ENCODE measurements around the gene EHMT1. TPM values are rescaled to one million over a fixed set of nuclear protein-coding genes. Genes with fewer than 3 reads are reported as not detected.

Gene EHMT1
- total and polyA plus RNA-seq, 2 of the 13 experiments (the other 11 are each of a cell fraction or from before 2014, with no cell fraction given): 23.0 to 27.1 TPM

- TF ChIP-seq ZNF280D (CRISPR knock-in tag; IDR thresholded peaks at IDR 0.05): no peak
- TF ChIP-seq ZNF616 (CRISPR knock-in tag; IDR thresholded peaks at IDR 0.05; ENCODE audit: low read depth): no peak
Measured at GRCh38 chr9:137691646-137692351, 73.0 kb downstream of the EHMT1 start (continued).

DNA sequence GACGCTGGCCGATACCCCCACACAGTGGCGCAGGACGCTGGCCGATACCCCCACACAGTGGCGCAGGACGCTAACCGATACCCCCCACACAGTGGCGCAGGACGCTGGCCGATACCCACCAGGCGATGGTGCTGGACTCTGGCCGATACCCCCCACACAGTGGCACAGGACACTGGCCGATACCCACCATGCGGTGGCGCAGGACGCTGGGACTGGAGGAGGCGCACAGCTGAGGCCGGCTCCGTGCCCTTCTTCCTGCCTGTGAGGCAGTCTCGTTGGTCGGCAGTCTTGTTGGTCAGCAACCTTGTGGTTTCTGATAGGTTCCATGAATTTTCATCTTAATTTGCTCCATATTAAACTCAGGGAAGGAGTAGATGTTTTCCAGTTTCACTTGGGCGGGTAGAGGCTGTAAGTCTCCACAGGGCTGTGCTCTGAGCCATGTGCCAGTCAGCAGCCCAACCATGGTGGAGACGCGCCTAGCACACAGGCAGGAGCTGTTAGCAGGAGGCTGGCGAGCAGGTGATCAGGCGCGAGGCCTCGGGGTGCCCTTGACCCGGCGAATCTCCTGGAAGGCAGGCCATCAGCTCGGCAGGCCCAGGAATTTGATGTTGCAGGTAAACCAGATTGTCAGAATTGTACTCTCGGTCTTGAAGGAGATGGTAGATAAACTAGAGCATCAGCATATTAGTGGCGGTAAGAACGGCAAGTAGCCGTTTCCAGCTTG lies 75.6 kb downstream of the EHMT1 start:
- Histone ChIP-seq H3K79me2 (ENCODE audit: insufficient read depth, low read length) (peaks cover 75% of the 10 kb centered on the region), H3K4me2 (ENCODE audit: low read depth, low read length) (no peak overlapping the region), H3K27me3 (ENCODE audit: control insufficient read depth in 1 of 2, insufficient read depth in 2 of 2, low read length in 2 of 2) (no peaks in the 10 kb centered on the region), H4K20me1 (ENCODE audit: insufficient read depth, low read length) (peaks cover 18% of the 10 kb centered on the region), H3K4me3 (replicated peaks in 1 of 3; ENCODE audit: insufficient read depth in 1 of 3, low read depth in 2 of 3, low read length in 3 of 3) (no peak overlapping the region), H2AFZ (ENCODE audit: low read length) (no peak overlapping the region), H3K9me3 (ENCODE audit: low read length) (no peaks in the 10 kb centered on the region), H3K27ac (ENCODE audit: extremely low read length, insufficient read depth, low read length) (no peak overlapping the region), H3K36me3 (replicated peaks in 1 of 2; ENCODE audit: control insufficient read depth in 1 of 2, insufficient read depth in 2 of 2, low read length in 2 of 2) (no peaks in the 10 kb centered on the region), H3K4me1 (ENCODE audit: insufficient read depth, low read length) (peaks cover 67% of the 10 kb centered on the region), H3K9ac (ENCODE audit: insufficient read depth, low read depth, low read length) (no peak overlapping the region)
- no TSS peak for BruUV-seq (replicated peaks)
- TF ChIP-seq GATAD2A (CRISPR knock-in tag; IDR thresholded peaks at IDR 0.05): no peak
- TF ChIP-seq ZNF83 (CRISPR knock-in tag; IDR thresholded peaks at IDR 0.05; ENCODE audit: borderline replicate concordance): no peak
- TF ChIP-seq, protein P1, sequence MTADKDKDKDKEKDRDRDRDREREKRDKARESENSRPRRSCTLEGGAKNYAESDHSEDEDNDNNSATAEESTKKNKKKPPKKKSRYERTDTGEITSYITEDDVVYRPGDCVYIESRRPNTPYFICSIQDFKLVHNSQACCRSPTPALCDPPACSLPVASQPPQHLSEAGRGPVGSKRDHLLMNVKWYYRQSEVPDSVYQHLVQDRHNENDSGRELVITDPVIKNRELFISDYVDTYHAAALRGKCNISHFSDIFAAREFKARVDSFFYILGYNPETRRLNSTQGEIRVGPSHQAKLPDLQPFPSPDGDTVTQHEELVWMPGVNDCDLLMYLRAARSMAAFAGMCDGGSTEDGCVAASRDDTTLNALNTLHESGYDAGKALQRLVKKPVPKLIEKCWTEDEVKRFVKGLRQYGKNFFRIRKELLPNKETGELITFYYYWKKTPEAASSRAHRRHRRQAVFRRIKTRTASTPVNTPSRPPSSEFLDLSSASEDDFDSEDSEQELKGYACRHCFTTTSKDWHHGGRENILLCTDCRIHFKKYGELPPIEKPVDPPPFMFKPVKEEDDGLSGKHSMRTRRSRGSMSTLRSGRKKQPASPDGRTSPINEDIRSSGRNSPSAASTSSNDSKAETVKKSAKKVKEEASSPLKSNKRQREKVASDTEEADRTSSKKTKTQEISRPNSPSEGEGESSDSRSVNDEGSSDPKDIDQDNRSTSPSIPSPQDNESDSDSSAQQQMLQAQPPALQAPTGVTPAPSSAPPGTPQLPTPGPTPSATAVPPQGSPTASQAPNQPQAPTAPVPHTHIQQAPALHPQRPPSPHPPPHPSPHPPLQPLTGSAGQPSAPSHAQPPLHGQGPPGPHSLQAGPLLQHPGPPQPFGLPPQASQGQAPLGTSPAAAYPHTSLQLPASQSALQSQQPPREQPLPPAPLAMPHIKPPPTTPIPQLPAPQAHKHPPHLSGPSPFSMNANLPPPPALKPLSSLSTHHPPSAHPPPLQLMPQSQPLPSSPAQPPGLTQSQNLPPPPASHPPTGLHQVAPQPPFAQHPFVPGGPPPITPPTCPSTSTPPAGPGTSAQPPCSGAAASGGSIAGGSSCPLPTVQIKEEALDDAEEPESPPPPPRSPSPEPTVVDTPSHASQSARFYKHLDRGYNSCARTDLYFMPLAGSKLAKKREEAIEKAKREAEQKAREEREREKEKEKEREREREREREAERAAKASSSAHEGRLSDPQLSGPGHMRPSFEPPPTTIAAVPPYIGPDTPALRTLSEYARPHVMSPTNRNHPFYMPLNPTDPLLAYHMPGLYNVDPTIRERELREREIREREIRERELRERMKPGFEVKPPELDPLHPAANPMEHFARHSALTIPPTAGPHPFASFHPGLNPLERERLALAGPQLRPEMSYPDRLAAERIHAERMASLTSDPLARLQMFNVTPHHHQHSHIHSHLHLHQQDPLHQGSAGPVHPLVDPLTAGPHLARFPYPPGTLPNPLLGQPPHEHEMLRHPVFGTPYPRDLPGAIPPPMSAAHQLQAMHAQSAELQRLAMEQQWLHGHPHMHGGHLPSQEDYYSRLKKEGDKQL (CRISPR knock-in tag; IDR thresholded peaks at IDR 0.05; ENCODE audit: low read depth): no peak
- TF ChIP-seq KMT2A (CRISPR knock-in tag; IDR thresholded peaks at IDR 0.05): no peak
- TF ChIP-seq RARG (CRISPR knock-in tag; IDR thresholded peaks at IDR 0.05; ENCODE audit: low read depth): no peak
- peak; percentile 92 for TF ChIP-seq ZBTB33 (CRISPR knock-in tag; IDR thresholded peaks at IDR 0.05)
- ATAC-seq (peak; percentile 42), DNase-seq (ENCODE audit: low spot score) (no peak), FAIRE-seq (no peak)
- in situ Hi-C loops (cut with HindIII; ENCODE audit: extremely low pct_ligation_motif_present, low pct_unique_long_range_greater_than_20kb): no loop called here
- POLR2A ChIA-PET: interaction anchor here (0.5 kb wide), 1 partner anchor 134 kb away, joined by 3 read pairs; no protein-coding TSS in a partner anchor
- intact Hi-C loops (cut with micrococcal nuclease; ENCODE audit: unreplicated experiment): no loop called here
- 92% methylated on average over 23 of the region's 36 CpGs for WGBS (ENCODE audit: low lambda C conversion rate)
- CTCF ChIA-PET (ENCODE audit: low intra/inter-chr PET ratio, low total read pairs): interaction anchor here (1.9 kb wide), 1 partner anchor 22 kb away, joined by 19 read pairs; no protein-coding TSS in a partner anchor

Data from HepG2 (cell line).